ENCODE results near the gene C2CD2.

DNA sequence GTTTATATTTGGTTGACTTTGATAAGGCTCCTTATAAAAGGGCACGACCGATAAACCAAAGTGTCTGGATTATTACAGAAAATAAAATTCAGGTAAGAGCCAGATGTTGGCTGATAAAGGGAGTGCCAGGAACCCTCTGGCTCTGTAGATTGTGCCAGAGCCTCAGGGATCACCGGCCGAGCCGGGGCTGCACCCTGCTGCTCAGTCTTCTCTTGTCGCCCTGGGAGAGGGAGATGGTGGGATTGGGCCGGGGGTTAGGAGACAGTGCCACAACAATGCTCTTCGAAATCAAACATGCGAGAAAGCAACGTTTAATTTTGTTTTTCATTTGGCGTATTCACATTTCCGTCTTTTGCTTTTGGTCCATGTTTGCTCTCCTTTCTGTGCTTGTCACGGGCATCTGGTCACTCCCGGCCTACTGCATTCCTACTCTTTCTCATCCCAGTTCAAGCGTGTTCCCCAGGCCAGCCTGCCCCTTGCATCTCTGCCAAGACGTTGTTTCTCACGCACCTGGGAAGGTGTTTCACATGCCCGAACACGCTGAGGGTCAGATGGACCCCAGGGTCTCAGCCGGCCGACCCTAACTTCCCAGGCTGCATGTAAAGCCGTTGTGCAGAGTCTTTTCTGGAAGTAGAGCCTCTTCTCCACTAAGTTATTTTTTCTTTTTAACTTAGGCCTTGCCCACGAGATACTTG is 18.8 kb upstream of the C2CD2 start:
- TF ChIP-seq, protein P1, sequence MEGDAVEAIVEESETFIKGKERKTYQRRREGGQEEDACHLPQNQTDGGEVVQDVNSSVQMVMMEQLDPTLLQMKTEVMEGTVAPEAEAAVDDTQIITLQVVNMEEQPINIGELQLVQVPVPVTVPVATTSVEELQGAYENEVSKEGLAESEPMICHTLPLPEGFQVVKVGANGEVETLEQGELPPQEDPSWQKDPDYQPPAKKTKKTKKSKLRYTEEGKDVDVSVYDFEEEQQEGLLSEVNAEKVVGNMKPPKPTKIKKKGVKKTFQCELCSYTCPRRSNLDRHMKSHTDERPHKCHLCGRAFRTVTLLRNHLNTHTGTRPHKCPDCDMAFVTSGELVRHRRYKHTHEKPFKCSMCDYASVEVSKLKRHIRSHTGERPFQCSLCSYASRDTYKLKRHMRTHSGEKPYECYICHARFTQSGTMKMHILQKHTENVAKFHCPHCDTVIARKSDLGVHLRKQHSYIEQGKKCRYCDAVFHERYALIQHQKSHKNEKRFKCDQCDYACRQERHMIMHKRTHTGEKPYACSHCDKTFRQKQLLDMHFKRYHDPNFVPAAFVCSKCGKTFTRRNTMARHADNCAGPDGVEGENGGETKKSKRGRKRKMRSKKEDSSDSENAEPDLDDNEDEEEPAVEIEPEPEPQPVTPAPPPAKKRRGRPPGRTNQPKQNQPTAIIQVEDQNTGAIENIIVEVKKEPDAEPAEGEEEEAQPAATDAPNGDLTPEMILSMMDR (IDR thresholded peaks at IDR 0.05) = no peak
- TF ChIP-seq EZH2 (IDR thresholded peaks at IDR 0.05; ENCODE audit: borderline replicate concordance, insufficient read depth, low read depth, low read length, poor library complexity, severe bottlenecking) = no peak
